IPS-18a (cell line): Measurements from ENCODE around the gene SPTY2D1.
A peak's percentile ranks its signal among the peaks of the same experiment; 100 is the strongest.
"Not testable (repeated sequence)": the region's sequence is repeated elsewhere in the genome, so short reads cannot be mapped to it uniquely, and the experiment has no call there.

Source experiments
- H3K27ac ChIP-seq: one replicate; pipeline ENCODE4 v1.5.1; 2013; ENCODE audit warnings: low read length
- H3K27me3 ChIP-seq: one replicate; pipeline ENCODE4 v1.6.1; 2013; ENCODE audit warnings: mild to moderate bottlenecking, low read length; ENCODE audit not compliant: control insufficient read depth, insufficient read depth
- H3K36me3 ChIP-seq: one replicate; pipeline ENCODE4 v1.6.1; 2013; ENCODE audit warnings: low read depth, low read length; ENCODE audit not compliant: control insufficient read depth
- H3K4me1 ChIP-seq: one replicate; pipeline ENCODE4 v1.6.1; 2013; ENCODE audit warnings: low read depth, low read length; ENCODE audit not compliant: control insufficient read depth
- H3K4me3 ChIP-seq: one replicate; pipeline ENCODE4 v1.5.1; 2013; ENCODE audit warnings: low read length
- H3K9ac ChIP-seq: one replicate; pipeline ENCODE4 v1.6.1; 2013; ENCODE audit warnings: mild to moderate bottlenecking, low read length, moderate library complexity
- H3K9me3 ChIP-seq: one replicate; pipeline ENCODE4 v1.6.1; 2013; ENCODE audit warnings: low read depth, low read length; ENCODE audit not compliant: control insufficient read depth

Gene SPTY2D1

GRCh38 chr11:18650859-18651557, 16.9 kb upstream of the SPTY2D1 start:
- Histone ChIP-seq H3K27me3 (no peaks in the 10 kb centered on the region), H3K9ac (no peak overlapping the region), H3K36me3 (no peaks in the 10 kb centered on the region), H3K4me1 (no peaks in the 10 kb centered on the region), H3K4me3 (peak overlapping the region; percentile 35), H3K9me3 (no peaks in the 10 kb centered on the region), H3K27ac (no peak overlapping the region)

- H3K9ac ChIP-seq, result no peak overlapping the region
These were observed 16.2 kb upstream of the SPTY2D1 start for GRCh38 chr11:18650353-18650752.

GRCh38 chr11:18643034-18643433, 8.9 kb upstream of the SPTY2D1 start:
- H3K36me3 ChIP-seq, H3K27me3 ChIP-seq, H3K27ac ChIP-seq, H3K4me3 ChIP-seq, H3K4me1 ChIP-seq, H3K9ac ChIP-seq, H3K9me3 ChIP-seq: not testable (repeated sequence)

More at GRCh38 chr11:18650353-18650752, 16.2 kb upstream of the SPTY2D1 start:
- no peak overlapping the region for H3K27ac ChIP-seq
- no peak overlapping the region for H3K4me3 ChIP-seq
- H3K4me1 ChIP-seq, result no peaks in the 10 kb centered on the region
- H3K9me3 ChIP-seq, result no peaks in the 10 kb centered on the region
- no peaks in the 10 kb centered on the region for H3K36me3 ChIP-seq
- H3K27me3 ChIP-seq, result no peaks in the 10 kb centered on the region

GRCh38 chr11:18641677-18642076, 7.5 kb upstream of the SPTY2D1 start:
- H3K27me3 ChIP-seq, result no peaks in the 10 kb centered on the region
- no peaks in the 10 kb centered on the region for H3K4me1 ChIP-seq
- no peak overlapping the region for H3K9ac ChIP-seq
- no peaks in the 10 kb centered on the region for H3K9me3 ChIP-seq
- H3K4me3 ChIP-seq, result no peak overlapping the region
- H3K36me3 ChIP-seq, result no peaks in the 10 kb centered on the region
- H3K27ac ChIP-seq, result no peak overlapping the region

- H3K27ac ChIP-seq, result no peak overlapping the region
- H3K27me3 ChIP-seq, result no peaks in the 10 kb centered on the region
- no peaks in the 10 kb centered on the region for H3K36me3 ChIP-seq
- H3K9ac ChIP-seq, result peak overlapping the region; percentile 86
- peaks cover 9% of the 10 kb centered on the region for H3K4me1 ChIP-seq
- H3K4me3 ChIP-seq, result peak overlapping the region; percentile 100
- no peaks in the 10 kb centered on the region for H3K9me3 ChIP-seq
These were observed 644 bp downstream of the SPTY2D1 start for GRCh38 chr11:18633256-18634139.

- Histone ChIP-seq H3K27me3 (no peaks in the 10 kb centered on the region), H3K9ac (peak overlapping the region; percentile 86), H3K4me1 (peaks cover 9% of the 10 kb centered on the region), H3K4me3 (peak overlapping the region; percentile 100), H3K27ac (no peak overlapping the region), H3K9me3 (no peaks in the 10 kb centered on the region), H3K36me3 (no peaks in the 10 kb centered on the region)
These were observed 1.3 kb downstream of the SPTY2D1 start for GRCh38 chr11:18632841-18633240.

- no peak overlapping the region for H3K4me3 ChIP-seq
- H3K27me3 ChIP-seq, result no peaks in the 10 kb centered on the region
- H3K9ac ChIP-seq, result no peak overlapping the region
These were observed 10.0 kb downstream of the SPTY2D1 start for GRCh38 chr11:18624161-18624560.

GRCh38 chr11:18623707-18624106, 10.4 kb downstream of the SPTY2D1 start:
- Histone ChIP-seq H3K4me3 (no peak overlapping the region), H3K27me3 (no peaks in the 10 kb centered on the region), H3K27ac (no peak overlapping the region), H3K4me1 (no peaks in the 10 kb centered on the region), H3K9me3 (no peaks in the 10 kb centered on the region), H3K9ac (no peak overlapping the region), H3K36me3 (no peaks in the 10 kb centered on the region)

More at GRCh38 chr11:18624161-18624560, 10.0 kb downstream of the SPTY2D1 start:
- Histone ChIP-seq H3K36me3 (no peaks in the 10 kb centered on the region), H3K9me3 (no peaks in the 10 kb centered on the region), H3K27ac (no peak overlapping the region), H3K4me1 (no peaks in the 10 kb centered on the region)

GRCh38 chr11:18618342-18619025, 15.7 kb downstream of the SPTY2D1 start:
- Histone ChIP-seq H3K36me3 (peaks cover 18% of the 10 kb centered on the region), H3K4me1 (no peaks in the 10 kb centered on the region), H3K9ac (no peak overlapping the region), H3K4me3 (no peak overlapping the region), H3K27ac (no peak overlapping the region), H3K9me3 (no peaks in the 10 kb centered on the region), H3K27me3 (no peaks in the 10 kb centered on the region)

- no peaks in the 10 kb centered on the region for H3K27me3 ChIP-seq
- H3K4me3 ChIP-seq, result no peak overlapping the region
- H3K4me1 ChIP-seq, result no peaks in the 10 kb centered on the region
- no peaks in the 10 kb centered on the region for H3K9me3 ChIP-seq
- H3K9ac ChIP-seq, result no peak overlapping the region
- no peak overlapping the region for H3K27ac ChIP-seq
- H3K36me3 ChIP-seq, result peaks cover 18% of the 10 kb centered on the region
These were observed 16.3 kb downstream of the SPTY2D1 start for GRCh38 chr11:18617688-18618341.
